NB4 (cell line): ENCODE results near the gene KCNQ1.

Experiments
- CTCF ChIP-seq: IDR thresholded peaks from one replicate; pipeline ENCODE4 v1.5.1; 2012; ENCODE audit warnings: low read depth, low read length
- MYC ChIP-seq: IDR thresholded peaks from 2 replicates; pipeline ENCODE4 v1.6.1; 2011; ENCODE audit warnings: low read depth, low read length
- POLR2A ChIP-seq: IDR thresholded peaks from 2 replicates; pipeline ENCODE4 v1.6.1; 2011; ENCODE audit warnings: mild to moderate bottlenecking; ENCODE audit not compliant: insufficient read length; ENCODE audit errors: extremely low read depth
- TF ChIP-seq, protein P1 (sequence below): IDR thresholded peaks from 2 replicates; pipeline ENCODE4 v1.6.1; 2011; ENCODE audit warnings: low read depth, low read length

DNA sequence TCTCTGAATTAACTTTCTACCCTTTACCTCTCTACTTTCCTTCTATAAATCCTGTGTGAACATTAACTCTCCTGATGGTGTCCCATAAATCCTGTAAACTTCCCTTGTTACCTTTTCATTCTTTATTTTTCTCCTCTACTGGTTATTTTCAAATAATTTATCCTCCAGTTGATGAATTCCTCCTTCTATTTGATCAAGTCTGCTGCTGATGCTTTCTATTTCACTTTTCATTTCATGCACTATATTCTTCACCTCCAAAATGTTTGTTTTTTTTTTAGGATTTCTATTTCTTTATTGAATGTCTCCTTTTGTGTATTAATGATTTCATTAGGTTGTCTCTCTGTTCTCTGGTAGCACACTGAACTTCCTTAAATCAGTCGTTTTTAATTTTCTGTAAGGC is 186.4 kb downstream of the KCNQ1 start:
- TF ChIP-seq CTCF (no peak), POLR2A (no peak), MYC (no peak)
- TF ChIP-seq, protein P1, sequence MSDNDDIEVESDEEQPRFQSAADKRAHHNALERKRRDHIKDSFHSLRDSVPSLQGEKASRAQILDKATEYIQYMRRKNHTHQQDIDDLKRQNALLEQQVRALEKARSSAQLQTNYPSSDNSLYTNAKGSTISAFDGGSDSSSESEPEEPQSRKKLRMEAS = no peak
